Endometrial microvascular endothelial cells (primary cell): ENCODE data around the gene SERP1. TPM values are rescaled to one million over a fixed set of nuclear protein-coding genes. Genes with fewer than 3 reads are reported as not detected.
"Not testable (repeated sequence)": the region's sequence is repeated elsewhere in the genome, so short reads cannot be mapped to it uniquely, and the experiment has no call there.

Source experiments
- in situ Hi-C: cut with HindIII; loops from 2 replicates; pipeline ENCODE4 v1.10.0; 2017; ENCODE audit warnings: low sequenced_read_pairs, low pct_unique_long_range_greater_than_20kb; ENCODE audit errors: inconsistent ontology term
- total RNA-seq: library from RNA; depleted of rRNA; stranded (reverse); fragments of >200 nt; gene quantifications from one replicate; pipeline ENCODE4 v1.2.3, GENCODE V29; 2015; ENCODE audit errors: inconsistent ontology term

SERP1 gene
- total RNA-seq, 1 donor from 2014 or later: 151 TPM

DNA sequence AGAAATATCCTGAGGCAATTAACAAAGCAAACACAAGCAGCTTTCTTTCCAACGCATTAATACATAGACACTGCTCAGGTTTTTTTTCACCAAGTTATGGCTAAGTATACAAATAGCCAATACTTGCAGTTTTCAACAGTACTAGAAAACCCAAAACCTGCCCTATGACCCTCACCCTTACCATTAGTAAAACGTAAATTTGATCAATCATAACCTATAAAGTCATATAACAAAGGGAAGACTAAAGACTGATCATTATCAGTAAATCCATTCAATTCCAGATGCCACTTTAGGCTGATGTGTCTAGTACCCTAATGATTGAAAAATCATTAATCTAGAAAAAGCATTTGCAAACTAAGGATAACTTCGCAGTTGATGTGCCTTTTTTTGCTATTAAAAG is 3.2 kb downstream of the SERP1 start:
- in situ Hi-C loops: no loop called here

DNA sequence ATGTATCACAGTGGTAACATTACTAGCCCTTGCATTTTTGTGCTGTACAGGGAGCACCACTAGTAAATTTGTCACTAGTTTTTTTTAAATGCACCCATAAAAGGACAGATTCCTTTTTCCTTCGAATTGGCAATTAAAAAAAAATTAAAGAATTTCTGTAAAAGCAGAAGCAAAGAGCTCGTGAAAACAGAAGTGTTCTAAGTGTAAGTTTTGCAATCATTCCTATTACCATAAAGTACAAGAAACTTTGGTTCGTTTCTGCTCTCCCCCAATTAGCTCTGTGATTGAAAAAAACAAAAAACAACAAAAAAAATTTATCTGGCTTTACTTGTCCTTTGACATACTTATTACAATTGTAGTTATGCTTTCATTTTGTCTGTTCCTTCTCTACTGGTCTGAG is 5.3 kb downstream of the SERP1 start:
- in situ Hi-C loops: no loop called here

GRCh38 chr3:150540297-150540696 is 6.0 kb downstream of the SERP1 start:
- in situ Hi-C loops: no loop called here

GRCh38 chr3:150538324-150539208 is 7.7 kb downstream of the SERP1 start:
- in situ Hi-C loops: no loop called here

DNA sequence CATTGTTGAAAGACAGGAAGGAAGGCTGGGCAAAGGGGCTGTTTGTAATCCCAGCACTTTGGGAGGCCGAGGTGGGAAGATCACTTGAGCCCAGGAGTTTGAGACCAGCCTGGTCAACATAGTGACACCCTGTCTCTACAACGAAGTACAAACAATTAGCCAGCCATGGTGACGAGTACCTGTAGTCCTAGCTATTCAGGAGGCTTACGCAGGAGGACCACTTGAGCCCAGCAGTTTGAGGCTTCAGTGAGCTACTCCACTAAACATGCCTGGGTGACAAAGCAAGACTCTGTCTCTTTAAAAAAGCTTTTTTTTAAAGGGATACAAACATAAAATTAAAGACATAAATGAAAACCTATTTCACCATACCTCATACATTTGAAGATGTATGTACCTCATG is 11.1 kb downstream of the SERP1 start:
- in situ Hi-C loops: no loop called here

DNA sequence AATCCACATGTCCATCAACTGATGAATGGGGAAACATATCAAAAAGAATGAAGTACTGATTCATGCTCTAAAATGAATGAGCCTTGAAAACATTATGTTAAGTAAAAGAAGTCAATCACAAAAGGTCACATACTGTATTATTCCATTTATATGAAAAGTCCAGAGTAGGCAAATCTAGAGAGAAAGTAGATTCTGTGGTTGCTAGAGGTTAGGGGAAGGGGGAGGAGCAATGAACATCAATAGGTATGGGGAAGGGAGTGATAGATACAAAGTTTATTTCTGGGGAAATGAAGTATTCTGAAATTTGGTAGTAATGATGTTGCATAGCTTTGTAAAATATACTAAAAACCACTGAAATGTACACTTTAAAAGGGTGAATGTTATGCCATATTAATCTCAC is 14.5 kb downstream of the SERP1 start:
- in situ Hi-C loops: no loop called here

DNA sequence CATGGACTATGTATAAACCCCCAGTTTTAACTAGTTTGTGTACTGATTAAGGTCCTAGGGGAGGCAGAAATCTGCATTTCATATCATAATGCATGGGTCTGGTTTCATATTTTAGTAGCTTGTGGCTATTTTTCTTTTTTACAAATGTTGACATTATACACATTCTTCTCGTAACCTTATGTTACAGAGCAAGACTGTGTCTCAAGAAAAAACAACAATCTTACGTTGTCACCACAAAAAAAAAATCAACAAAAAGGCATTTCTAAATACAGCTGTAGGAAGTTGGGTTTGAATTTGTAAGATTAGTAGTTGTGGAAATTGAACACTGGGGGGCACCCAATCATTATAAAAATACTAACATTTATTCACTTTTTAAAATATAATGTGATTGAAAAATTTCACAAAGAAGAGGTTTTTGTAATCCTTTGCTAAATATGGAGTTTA is 17.9 kb downstream of the SERP1 start:
- in situ Hi-C loops: no loop called here

GRCh38 chr3:150527464-150528255 is 18.6 kb downstream of the SERP1 start:
- in situ Hi-C loops: no loop called here

- in situ Hi-C loops: no loop called here
These were observed 22.8 kb downstream of the SERP1 start for GRCh38 chr3:150523538-150523937.

- in situ Hi-C loops: no loop called here
These were observed 24.8 kb downstream of the SERP1 start for GRCh38 chr3:150521463-150521862.

- in situ Hi-C loops: no loop called here
These were observed 25.9 kb downstream of the SERP1 start for GRCh38 chr3:150520408-150520807.

GRCh38 chr3:150519026-150519425 is 27.3 kb downstream of the SERP1 start:
- in situ Hi-C loops: no loop called here

- in situ Hi-C loops: no loop called here
These were observed 31.1 kb downstream of the SERP1 start for GRCh38 chr3:150515210-150515609.

DNA sequence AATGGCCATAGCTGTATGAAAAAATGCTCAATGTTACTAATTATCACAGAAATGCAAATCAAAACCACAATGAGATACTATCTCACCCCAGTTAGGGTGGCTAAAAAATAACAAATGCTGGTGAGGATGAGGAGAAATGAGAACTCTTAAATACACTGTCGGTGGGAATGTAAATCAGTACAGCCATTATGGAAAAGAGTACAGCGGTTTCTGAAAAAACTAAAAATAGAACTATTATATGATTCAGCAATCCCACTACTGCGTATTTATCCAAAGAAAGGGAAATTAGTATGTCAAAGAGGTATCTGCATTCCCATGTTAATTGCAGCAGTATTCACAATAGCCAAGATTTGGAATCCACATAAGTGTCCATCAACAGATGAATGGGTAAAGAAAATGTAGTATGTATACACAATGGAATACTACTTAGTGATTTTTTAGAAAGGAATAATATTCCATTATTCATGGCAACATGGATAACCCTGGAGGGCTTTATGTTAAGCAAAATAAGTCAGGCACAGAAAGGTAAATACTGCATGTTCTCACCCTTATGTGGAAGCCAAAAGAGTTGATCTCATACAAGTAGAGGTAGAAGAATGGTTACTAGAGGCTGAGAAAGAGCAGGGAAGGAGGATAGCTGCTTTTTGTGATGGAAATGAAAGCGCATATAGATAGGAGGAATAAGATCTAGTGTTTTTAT is 35.0 kb downstream of the SERP1 start:
- in situ Hi-C loops: no loop called here

GRCh38 chr3:150509780-150510179 is 36.5 kb downstream of the SERP1 start:
- in situ Hi-C loops: no loop called here

GRCh38 chr3:150508401-150508800 is 37.9 kb downstream of the SERP1 start:
- in situ Hi-C loops: no loop called here

GRCh38 chr3:150504483-150504882 is 41.8 kb downstream of the SERP1 start:
- in situ Hi-C loops: no loop called here

DNA sequence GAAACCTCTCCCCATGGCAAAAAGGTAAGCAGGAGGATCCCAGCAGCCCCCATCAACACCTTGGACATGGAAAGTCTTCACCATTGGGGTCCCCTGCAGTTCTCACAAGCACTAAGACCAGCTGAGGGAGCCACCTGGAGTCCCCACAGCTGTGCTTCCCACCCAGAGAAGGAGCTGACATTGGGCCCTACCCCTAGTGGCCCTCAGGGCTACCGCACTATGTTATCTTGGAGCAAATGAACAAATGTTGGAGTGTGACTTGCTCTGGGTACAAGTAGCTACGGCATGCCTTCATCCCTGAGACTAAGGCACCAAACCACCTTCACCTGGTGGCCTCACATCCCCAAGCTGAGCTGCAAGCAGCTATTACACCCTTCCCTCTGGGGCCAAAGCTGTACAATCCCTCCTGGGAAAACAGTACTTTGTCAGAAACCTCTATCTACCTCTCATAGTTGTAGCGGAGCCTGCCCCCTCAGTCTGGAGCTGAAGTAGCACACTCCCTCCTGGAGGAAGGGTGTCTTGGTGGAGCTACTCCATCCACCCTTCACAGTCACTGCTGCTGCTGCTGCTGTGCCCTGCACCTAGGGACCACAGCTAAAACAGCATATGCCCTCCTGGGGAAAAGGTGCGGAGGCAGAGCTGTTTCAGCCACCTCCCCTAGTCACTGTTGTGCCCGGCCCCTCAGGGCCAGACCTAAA is 42.7 kb downstream of the SERP1 start:
- in situ Hi-C loops: no loop called here

DNA sequence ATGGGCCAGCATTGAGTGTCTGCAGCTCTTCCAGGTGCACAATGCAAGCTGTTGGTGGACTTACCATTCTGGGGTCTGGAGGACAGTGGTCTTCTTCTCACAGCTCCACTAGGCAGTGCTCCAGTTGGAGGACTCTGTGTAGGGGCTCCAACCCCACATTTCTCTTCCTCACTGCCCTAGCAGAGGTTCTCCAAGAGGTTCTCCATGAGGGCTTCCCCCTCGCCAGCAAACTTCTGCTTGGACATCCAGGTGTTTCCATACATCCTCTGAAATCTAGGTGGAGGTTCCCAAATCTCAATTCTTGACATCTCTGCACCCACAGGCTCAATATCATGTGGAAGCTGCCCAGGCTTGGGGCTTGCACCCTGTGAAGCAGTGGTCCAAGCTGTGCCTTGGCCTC is 45.3 kb downstream of the SERP1 start:
- in situ Hi-C loops: not testable (repeated sequence)
